HG03108 (cell line): Measurements from ENCODE around the gene VPS26B.
A peak's percentile ranks its signal among the peaks of the same experiment; 100 is the strongest.

Experiments used
- ATAC-seq: cut with Tn5 transposase; IDR thresholded peaks from one replicate; pipeline ENCODE4 v1.9.1; 2021; ENCODE audit warnings: moderate library complexity; ENCODE audit not compliant: unreplicated experiment

VPS26B gene

GRCh38 chr11:134231958-134232659 lies 7.6 kb downstream of the VPS26B start:
- ATAC-seq, result no peak

- ATAC-seq, result no peak
Measured at GRCh38 chr11:134233729-134234179, 9.3 kb downstream of the VPS26B start.

GRCh38 chr11:134235399-134235798 lies 10.9 kb downstream of the VPS26B start:
- ATAC-seq, result no peak

- no peak for ATAC-seq
Measured at GRCh38 chr11:134236834-134237556, 12.5 kb downstream of the VPS26B start.

- no peak for ATAC-seq
Measured at GRCh38 chr11:134237557-134237922, 13.1 kb downstream of the VPS26B start.

GRCh38 chr11:134238956-134239355 lies 14.5 kb downstream of the VPS26B start:
- ATAC-seq, result no peak

- no peak for ATAC-seq
Measured at GRCh38 chr11:134240592-134240991, 16.1 kb downstream of the VPS26B start.

GRCh38 chr11:134242376-134242775 lies 17.9 kb downstream of the VPS26B start:
- no peak for ATAC-seq

- no peak for ATAC-seq
Measured at GRCh38 chr11:134243913-134244312, 19.4 kb downstream of the VPS26B start.

- ATAC-seq, result peak; percentile 55
Measured at GRCh38 chr11:134244593-134244992, 20.1 kb downstream of the VPS26B start.

- ATAC-seq, result no peak
Measured at GRCh38 chr11:134245434-134245833, 21.0 kb downstream of the VPS26B start.

GRCh38 chr11:134246100-134246499 lies 21.6 kb downstream of the VPS26B start:
- no peak for ATAC-seq

GRCh38 chr11:134246678-134247077 lies 22.2 kb downstream of the VPS26B start:
- no peak for ATAC-seq

- no peak for ATAC-seq
Measured at GRCh38 chr11:134248910-134249480, 24.5 kb downstream of the VPS26B start.

GRCh38 chr11:134250246-134250645 lies 25.8 kb downstream of the VPS26B start:
- no peak for ATAC-seq

GRCh38 chr11:134250675-134251074 lies 26.2 kb downstream of the VPS26B start:
- no peak for ATAC-seq

GRCh38 chr11:134252346-134253187 lies 28.1 kb downstream of the VPS26B start:
- peak; percentile 14 for ATAC-seq

- peak; percentile 99 for ATAC-seq
Measured at GRCh38 chr11:134253188-134253993, 28.9 kb downstream of the VPS26B start, which contains the start of the genes ACAD8 and THYN1. Gene ACAD8, plus strand, starts transcription at chr11:134253568. Its CDS starts 33 bp downstream, at chr11:134253601. Gene THYN1, minus strand, starts transcription at chr11:134253352. Its CDS starts 470 bp downstream, at chr11:134252882.

- ATAC-seq, result no peak
Measured at GRCh38 chr11:134254433-134255183, 30.1 kb downstream of the VPS26B start.
